Measurements from ENCODE around the gene RNF141. TPM values are rescaled to one million over a fixed set of nuclear protein-coding genes. Genes with fewer than 3 reads are reported as not detected.

Gene RNF141
- total RNA-seq, 1 donor from 2014 or later: 54.0 TPM

GRCh38 chr11:10526974-10527918, 13.7 kb downstream of the RNF141 start:
- no peak for DNase-seq (ENCODE audit: low spot score)

GRCh38 chr11:10524471-10524870, 16.5 kb downstream of the RNF141 start:
- DNase-seq (ENCODE audit: low spot score): no peak

GRCh38 chr11:10522921-10523320, 18.1 kb downstream of the RNF141 start:
- no peak for DNase-seq (ENCODE audit: low spot score)

- DNase-seq (ENCODE audit: low spot score): no peak
Observed at GRCh38 chr11:10522276-10522675, 18.7 kb downstream of the RNF141 start.

GRCh38 chr11:10520562-10520961, 20.4 kb downstream of the RNF141 start:
- DNase-seq (ENCODE audit: low spot score): no peak

GRCh38 chr11:10519630-10520029, 21.4 kb downstream of the RNF141 start:
- DNase-seq (ENCODE audit: low spot score): no peak

GRCh38 chr11:10518891-10519290, 22.1 kb downstream of the RNF141 start:
- no peak for DNase-seq (ENCODE audit: low spot score)

- no peak for DNase-seq (ENCODE audit: low spot score)
Observed at GRCh38 chr11:10518123-10518522, 22.9 kb downstream of the RNF141 start.

GRCh38 chr11:10515418-10515817, 25.6 kb downstream of the RNF141 start:
- no peak for DNase-seq (ENCODE audit: low spot score)

GRCh38 chr11:10514709-10515108, 26.3 kb downstream of the RNF141 start:
- DNase-seq (ENCODE audit: low spot score): no peak

GRCh38 chr11:10514202-10514601, 26.8 kb downstream of the RNF141 start:
- no peak for DNase-seq (ENCODE audit: low spot score)

GRCh38 chr11:10511181-10511621, 29.8 kb downstream of the RNF141 start:
- DNase-seq (ENCODE audit: low spot score): no peak

- no peak for DNase-seq (ENCODE audit: low spot score)
Observed at GRCh38 chr11:10506008-10506370, 35.0 kb downstream of the RNF141 start.

GRCh38 chr11:10505278-10506007, 35.5 kb downstream of the RNF141 start:
- no peak for DNase-seq (ENCODE audit: low spot score)

- DNase-seq (ENCODE audit: low spot score): no peak
Observed at GRCh38 chr11:10504490-10504889, 36.5 kb downstream of the RNF141 start.

- no peak for DNase-seq (ENCODE audit: low spot score)
Observed at GRCh38 chr11:10503777-10504480, 37.1 kb downstream of the RNF141 start.

GRCh38 chr11:10503221-10503620, 37.8 kb downstream of the RNF141 start:
- no peak for DNase-seq (ENCODE audit: low spot score)

GRCh38 chr11:10502770-10503169, 38.2 kb downstream of the RNF141 start:
- no peak for DNase-seq (ENCODE audit: low spot score)

GRCh38 chr11:10502065-10502680, 38.8 kb downstream of the RNF141 start:
- DNase-seq (ENCODE audit: low spot score): no peak

- DNase-seq (ENCODE audit: low spot score): no peak
Observed at GRCh38 chr11:10500757-10501684, 40.0 kb downstream of the RNF141 start.
